ENCODE data around the gene PALLD.

Gene PALLD

DNA sequence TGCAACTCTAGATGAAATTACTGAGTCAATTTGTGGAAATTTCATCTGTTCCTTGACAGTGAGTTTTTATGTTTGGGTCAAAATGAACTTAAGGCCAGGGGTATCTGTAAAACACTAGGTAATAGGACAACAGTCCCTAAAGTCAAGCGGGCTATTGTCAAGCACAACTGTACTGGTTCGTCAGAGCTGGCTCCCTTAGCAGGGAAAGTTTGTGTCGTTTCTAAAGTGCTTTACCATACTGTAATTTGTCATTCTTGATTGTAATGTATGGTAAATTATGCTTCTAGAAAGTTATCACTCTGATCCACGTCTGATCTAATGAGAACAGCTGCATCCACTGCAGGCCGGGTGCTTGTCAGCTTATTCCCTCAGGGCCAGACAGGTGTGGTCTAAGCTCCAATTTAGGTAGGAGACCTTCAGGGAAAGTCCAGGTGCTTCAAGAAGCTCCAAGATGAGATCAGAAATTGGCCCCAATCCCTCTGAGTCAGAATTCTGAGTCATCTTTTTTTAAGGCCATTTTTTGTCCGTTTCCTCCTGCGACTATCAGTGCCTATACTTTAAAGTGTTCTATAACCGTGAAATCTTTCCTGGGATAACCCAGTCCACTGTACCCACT lies 92.2 kb downstream of the PALLD start (continued):
- TF ChIP-seq ZNF560 (tag by site-specific recombination; IDR thresholded peaks at IDR 0.05; ENCODE audit: borderline replicate concordance) (no peak), ZBTB20 (tag by site-specific recombination; IDR thresholded peaks at IDR 0.05) (no peak), ZNF223 (tag by site-specific recombination; IDR thresholded peaks at IDR 0.05) (no peak), ZNF394 (tag by site-specific recombination; IDR thresholded peaks at IDR 0.05; ENCODE audit: borderline replicate concordance) (peak; percentile 63; the same call in 1 of the 2 replicates), ZBTB8A (tag by site-specific recombination; IDR thresholded peaks at IDR 0.05) (no peak), ZNF366 (tag by site-specific recombination; conservative IDR thresholded peaks at IDR 0.05) (0 out of 2 replicates have a peak, but pooled peaks have one; percentile 30), ZNF362 (tag by site-specific recombination; IDR thresholded peaks at IDR 0.05) (0 out of 2 replicates have a peak, but pooled peaks have one; percentile 18), ZNF843 (tag by site-specific recombination; IDR thresholded peaks at IDR 0.05) (no peak), OVOL3 (tag by site-specific recombination; IDR thresholded peaks at IDR 0.05) (no peak), ZFP69B (tag by site-specific recombination; IDR thresholded peaks at IDR 0.05) (no peak), ZNF354C (tag by site-specific recombination; IDR thresholded peaks at IDR 0.05; ENCODE audit: borderline replicate concordance, low read depth) (no peak), ZBTB21 (tag by site-specific recombination; IDR thresholded peaks at IDR 0.05) (no peak), HIC1 (tag by site-specific recombination; IDR thresholded peaks at IDR 0.05) (no peak), PRDM1 (tag by site-specific recombination; IDR thresholded peaks at IDR 0.05) (peak; percentile 12; the same call in 1 of the 2 replicates), ZBTB48 (tag by site-specific recombination; IDR thresholded peaks at IDR 0.05) (peak; percentile 28; the same call in 1 of the 2 replicates), SP2 (tag by site-specific recombination; IDR thresholded peaks at IDR 0.05) (no peak), ZNF138 (tag by site-specific recombination; IDR thresholded peaks at IDR 0.05; ENCODE audit: borderline replicate concordance) (no peak), ZNF830 (tag by site-specific recombination; IDR thresholded peaks at IDR 0.05; ENCODE audit: low read depth) (no peak), REST (tag by site-specific recombination; IDR thresholded peaks at IDR 0.05) (no peak), ZEB2 (tag by site-specific recombination; IDR thresholded peaks at IDR 0.05) (0 out of 2 replicates have a peak, but pooled peaks have one; percentile 40), ZNF701 (tag by site-specific recombination; IDR thresholded peaks at IDR 0.05) (no peak), ZNF221 (tag by site-specific recombination; IDR thresholded peaks at IDR 0.05; ENCODE audit: borderline replicate concordance) (no peak), ZNF202 (tag by site-specific recombination; IDR thresholded peaks at IDR 0.05; ENCODE audit: borderline replicate concordance) (no peak), ZNF350 (tag by site-specific recombination; IDR thresholded peaks at IDR 0.05) (no peak), HOXC10 (CRISPR knock-in tag; IDR thresholded peaks at IDR 0.05) (no peak), ZNF544 (tag by site-specific recombination; IDR thresholded peaks at IDR 0.05) (no peak), YY1 (tag by site-specific recombination; IDR thresholded peaks at IDR 0.05) (no peak), ZNF341 (tag by site-specific recombination; IDR thresholded peaks at IDR 0.05; ENCODE audit: low read depth) (no peak), ZNF416 (tag by site-specific recombination; IDR thresholded peaks at IDR 0.05) (no peak), ZNF629 (tag by site-specific recombination; IDR thresholded peaks at IDR 0.05) (peak; percentile 59)
- TF ChIP-seq, protein P1, sequence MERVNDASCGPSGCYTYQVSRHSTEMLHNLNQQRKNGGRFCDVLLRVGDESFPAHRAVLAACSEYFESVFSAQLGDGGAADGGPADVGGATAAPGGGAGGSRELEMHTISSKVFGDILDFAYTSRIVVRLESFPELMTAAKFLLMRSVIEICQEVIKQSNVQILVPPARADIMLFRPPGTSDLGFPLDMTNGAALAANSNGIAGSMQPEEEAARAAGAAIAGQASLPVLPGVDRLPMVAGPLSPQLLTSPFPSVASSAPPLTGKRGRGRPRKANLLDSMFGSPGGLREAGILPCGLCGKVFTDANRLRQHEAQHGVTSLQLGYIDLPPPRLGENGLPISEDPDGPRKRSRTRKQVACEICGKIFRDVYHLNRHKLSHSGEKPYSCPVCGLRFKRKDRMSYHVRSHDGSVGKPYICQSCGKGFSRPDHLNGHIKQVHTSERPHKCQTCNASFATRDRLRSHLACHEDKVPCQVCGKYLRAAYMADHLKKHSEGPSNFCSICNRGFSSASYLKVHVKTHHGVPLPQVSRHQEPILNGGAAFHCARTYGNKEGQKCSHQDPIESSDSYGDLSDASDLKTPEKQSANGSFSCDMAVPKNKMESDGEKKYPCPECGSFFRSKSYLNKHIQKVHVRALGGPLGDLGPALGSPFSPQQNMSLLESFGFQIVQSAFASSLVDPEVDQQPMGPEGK (tag by site-specific recombination; IDR thresholded peaks at IDR 0.05) = no peak

All from HEK293 (cell line).